B cell (primary cell): ENCODE data around the gene UBQLN4.

Experiments used
- CTCF ChIP-seq: fragments of 200-600 bp; IDR thresholded peaks from one replicate; pipeline ENCODE4 v1.8.0; 2022; ENCODE audit warnings: antibody characterized with exemption, mild to moderate bottlenecking
- EZH2 ChIP-seq: IDR thresholded peaks from 2 replicates; pipeline ENCODE4 v1.6.1; 2012; ENCODE audit warnings: borderline replicate concordance, low read depth, mild to moderate bottlenecking, moderate library complexity, low read length; ENCODE audit not compliant: insufficient read depth, poor library complexity, severe bottlenecking

- TF ChIP-seq CTCF (no peak), EZH2 (no peak)
Measured at GRCh38 chr1:156100205-156100995, 46.8 kb upstream of the UBQLN4 start.
